OCI-LY3 (cell line): Measurements from ENCODE around the gene TERC.

Source experiments
- H2AFZ ChIP-seq: fragments of 200-600, 300-600 bp; shearing (Covaris generic); 2 replicates; pipeline ENCODE4 v1.6.0; 2014; ENCODE audit warnings: antibody characterized with exemption, low read depth, low read length
- H3K27ac ChIP-seq: fragments of 200-600, 300-600 bp; sonication (generic); 2 replicates; pipeline ENCODE4 v1.5.1; 2014; ENCODE audit warnings: mild to moderate bottlenecking, low read length, moderate library complexity, mixed read lengths
- H3K27me3 ChIP-seq: fragments of 200-600, 300-600 bp; sonication (generic); 2 replicates; pipeline ENCODE4 v1.6.1; 2014; ENCODE audit warnings: low read depth, low read length, mixed read lengths
- H3K36me3 ChIP-seq: fragments of 200-600, 300-600 bp; sonication (generic); replicated peaks from 2 replicates; pipeline ENCODE3; 2014; ENCODE audit warnings: low read depth, low read length, mixed read lengths
- H3K4me1 ChIP-seq: fragments of 300-600, 200-600 bp; sonication (generic); 2 replicates; pipeline ENCODE4 v1.6.1; 2014; ENCODE audit warnings: low read length, mixed read lengths
- H3K4me2 ChIP-seq: fragments of 200-600, 300-600 bp; sonication (generic); 2 replicates; pipeline ENCODE4 v1.6.1; 2014; ENCODE audit warnings: low read length, mixed read lengths
- H3K4me3 ChIP-seq: fragments of 300-600, 200-600 bp; sonication (generic); 2 replicates; pipeline ENCODE4 v1.5.1; 2014; ENCODE audit warnings: antibody characterized with exemption, mild to moderate bottlenecking, low read length, moderate library complexity
- H3K79me2 ChIP-seq: fragments of 300-600, 200-600 bp; shearing (Covaris generic); 2 replicates; pipeline ENCODE4 v1.6.1; 2014; ENCODE audit warnings: mild to moderate bottlenecking, low read length, mixed read lengths
- H3K9ac ChIP-seq: fragments of 300-600, 200-600 bp; shearing (Covaris generic); 2 replicates; pipeline ENCODE4 v1.6.0; 2014; ENCODE audit warnings: mild to moderate bottlenecking, low read length, moderate library complexity
- H3K9me3 ChIP-seq: fragments of 200-600, 300-600 bp; shearing (Covaris generic); 2 replicates; pipeline ENCODE4 v1.6.1; 2014; ENCODE audit warnings: low read length, mixed read lengths; ENCODE audit not compliant: insufficient read depth
- H4K20me1 ChIP-seq: fragments of 200-600, 300-600 bp; sonication (generic); 2 replicates; pipeline ENCODE4 v1.6.1; 2016; ENCODE audit warnings: low read length, mixed read lengths; ENCODE audit not compliant: insufficient read depth
- CTCF ChIP-seq: fragments of 200-600, 300-600 bp; sonication (generic); IDR thresholded peaks from 2 replicates; pipeline ENCODE4 v1.5.1; 2014; ENCODE audit warnings: antibody characterized with exemption, low read length, low read depth
- EZH2phosphoT487 ChIP-seq: fragments of 200-600 bp; shearing (Covaris generic); IDR thresholded peaks from 2 replicates; pipeline ENCODE4 v1.6.1; 2018; ENCODE audit warnings: antibody characterized with exemption, mixed run types, low read depth

Gene TERC

GRCh38 chr3:169771497-169772304 lies 6.8 kb upstream of the TERC start:
- Histone ChIP-seq H3K4me2 (peak overlapping the region; percentile 97), H3K4me3 (peak overlapping the region; percentile 89), H2AFZ (peak overlapping the region; percentile 97), H3K27ac (peak overlapping the region; percentile 91), H3K36me3 (peaks cover 16% of the 10 kb centered on the region), H4K20me1 (0 out of 2 replicates have a peak, but pooled peaks cover 3% of the 10 kb centered on the region), H3K79me2 (peaks cover 32% of the 10 kb centered on the region), H3K27me3 (no peaks in the 10 kb centered on the region), H3K4me1 (peaks cover 8% of the 10 kb centered on the region), H3K9ac (peak overlapping the region; percentile 97), H3K9me3 (no peaks in the 10 kb centered on the region)
- TF ChIP-seq EZH2phosphoT487 (no peak), CTCF (no peak)

GRCh38 chr3:169769287-169770181 lies 4.7 kb upstream of the TERC start, which contains the start of gene ACTRT3:
Gene ACTRT3 (minus strand): TSS chr3:169769561. CDS start chr3:169769520, 41 bp downstream.
- Histone ChIP-seq H3K9ac (peak within 1 kb of the TSS; percentile 65), H3K27ac (peak within 1 kb of the TSS; percentile 40), H3K79me2 (peaks cover 13% of the 10 kb centered on the region), H3K4me1 (peaks cover 10% of the 10 kb centered on the region), H2AFZ (peak within 1 kb of the TSS; percentile 94), H4K20me1 (0 out of 2 replicates have a peak, but pooled peaks cover 3% of the 10 kb centered on the region), H3K9me3 (no peaks in the 10 kb centered on the region), H3K4me2 (peak within 1 kb of the TSS; percentile 79), H3K36me3 (no peaks in the 10 kb centered on the region), H3K4me3 (peak within 1 kb of the TSS; percentile 80), H3K27me3 (no peaks in the 10 kb centered on the region)
- TF ChIP-seq EZH2phosphoT487, result no peak
- TF ChIP-seq CTCF, result no peak

GRCh38 chr3:169764312-169764881 lies 463 bp downstream of the TERC start:
- H3K27ac ChIP-seq, result peak overlapping the region; percentile 78
- H2AFZ ChIP-seq, result peak overlapping the region; percentile 47; the same call in 1 of the 2 replicates
- no peaks in the 10 kb centered on the region for H3K79me2 ChIP-seq

More at GRCh38 chr3:169764312-169764881, 463 bp downstream of the TERC start:
- Histone ChIP-seq H3K4me1 (peaks cover 14% of the 10 kb centered on the region), H3K4me3 (peak overlapping the region; percentile 93), H3K9me3 (0 out of 2 replicates have a peak, but pooled peaks cover 4% of the 10 kb centered on the region), H3K36me3 (no peaks in the 10 kb centered on the region), H4K20me1 (no peaks in the 10 kb centered on the region), H3K27me3 (no peaks in the 10 kb centered on the region), H3K9ac (peak overlapping the region; percentile 87), H3K4me2 (peak overlapping the region; percentile 79)
- no peak for TF ChIP-seq CTCF
- no peak for TF ChIP-seq EZH2phosphoT487
